Left cardiac atrium (tissue), 4 donors: ENCODE measurements around the gene EPHA1. TPM values are rescaled to one million over a fixed set of nuclear protein-coding genes. Genes with fewer than 3 reads are reported as not detected.
A peak's percentile ranks its signal among the peaks of the same experiment; 100 is the strongest.
"Not testable (repeated sequence)": the region's sequence is repeated elsewhere in the genome, so short reads cannot be mapped to it uniquely, and the experiment has no call there.

Experiments used
- ATAC-seq, 2 donors: fragments of 200-7000 bp; cut with Tn5 transposase; one replicate each; pipeline ENCODE4 v1.9.1; 2020; ENCODE audit warnings: mild to moderate bottlenecking in 2 of 2, moderate library complexity in 2 of 2
- DNase-seq: peaks from one replicate; pipeline ENCODE4 v3.0.0-alpha.2; 2020
- intact Hi-C, 2 donors: fragments of 100-400 bp; cut with DNase I; formaldehyde crosslinking; loops; one replicate each; pipeline versions ENCODE4 v1.14.1 to v1.15.1; 2022 to 2023
- total RNA-seq, 2 donors: library from RNA; stranded (reverse); fragmentation: NEBNext Ultra II Directional; extraction: Animal tissue kit (Norgen Biotek cat#: 25700); gene quantifications; one replicate each; pipeline ENCODE4 v1.2.1, GENCODE V29; 2021
- donor health status: DM: no; HTN: yes; CAD: no.
- donor health status: DM: no; HTN: yes; CAD: no; lungs with severe emphysema.
- donor health status: DM: yes; HTN: yes; CAD: no.
- donor health status: Dilated cardiomyopathy.

The EPHA1 gene
- total RNA-seq, 2 donors from 2014 or later: 0.16 to 0.71 TPM

DNA sequence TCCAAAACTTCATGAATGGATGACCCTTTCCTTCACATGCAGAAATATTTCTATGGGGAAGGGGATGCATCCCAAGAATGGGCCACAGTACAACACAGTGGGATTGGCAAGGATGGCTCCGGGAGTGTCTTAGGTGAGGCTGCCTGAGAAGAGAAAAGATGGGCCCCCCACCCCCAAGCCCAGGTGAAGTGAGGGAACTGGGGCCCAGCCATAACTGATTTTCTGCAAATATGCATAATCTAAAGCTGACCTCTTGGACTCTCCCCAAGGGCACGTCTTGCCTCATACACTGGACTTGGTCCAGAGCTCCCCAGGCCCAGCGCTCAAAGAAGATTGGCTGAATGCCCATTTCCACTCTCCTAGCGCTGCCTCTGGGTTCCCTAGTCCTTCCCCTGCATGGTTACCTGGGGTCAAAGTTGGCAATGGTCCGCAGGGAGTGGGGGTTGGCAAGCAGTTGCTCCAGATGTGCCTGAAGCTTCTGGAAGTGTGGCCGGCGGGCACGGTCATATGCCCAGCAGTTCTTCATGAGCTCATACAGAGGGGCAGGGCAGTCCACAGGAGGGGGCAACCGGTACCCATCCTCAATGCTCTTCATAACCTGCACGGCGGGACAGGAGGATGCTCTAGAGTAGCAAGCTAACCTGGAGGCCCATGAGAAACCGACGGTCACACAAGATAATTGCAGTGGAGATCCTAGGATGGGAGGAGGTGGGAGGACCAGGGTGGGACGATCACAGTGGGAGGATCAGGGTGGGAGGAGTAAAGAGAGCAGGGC is 15.2 kb downstream of the EPHA1 start:
- ATAC-seq: peak in 1 of 2 donors; percentile 1
- DNase-seq: peak; percentile 33
- intact Hi-C loops: no loop called here

DNA sequence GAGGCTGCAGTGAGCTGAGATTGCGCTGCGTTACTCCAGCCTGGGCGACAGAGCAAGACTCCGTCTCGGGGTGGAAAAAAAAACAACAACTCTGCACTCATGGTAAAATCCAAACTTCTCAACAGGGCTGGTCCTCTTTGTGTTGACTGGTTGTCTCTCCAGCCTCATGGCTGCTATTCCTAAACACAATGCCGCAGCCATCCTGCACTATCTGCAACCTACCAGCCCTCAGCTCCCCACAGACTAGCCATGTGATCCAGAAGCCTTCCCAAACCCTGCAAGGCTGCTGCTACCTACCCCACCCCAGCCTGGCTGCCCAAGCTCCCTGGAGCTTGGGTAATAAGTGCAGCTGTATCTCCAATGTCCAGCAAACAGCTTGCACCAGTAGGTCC is 15.8 kb downstream of the EPHA1 start:
- ATAC-seq: no peak
- peak; percentile 14 for DNase-seq
- intact Hi-C loops: no loop called here

GRCh38 chr7:143392427-143392826 is 16.2 kb downstream of the EPHA1 start:
- peak; percentile 19 for DNase-seq
- ATAC-seq, intact Hi-C loops: not testable (repeated sequence)

GRCh38 chr7:143391462-143392404 is 16.9 kb downstream of the EPHA1 start:
- DNase-seq: peak; percentile 83

DNA sequence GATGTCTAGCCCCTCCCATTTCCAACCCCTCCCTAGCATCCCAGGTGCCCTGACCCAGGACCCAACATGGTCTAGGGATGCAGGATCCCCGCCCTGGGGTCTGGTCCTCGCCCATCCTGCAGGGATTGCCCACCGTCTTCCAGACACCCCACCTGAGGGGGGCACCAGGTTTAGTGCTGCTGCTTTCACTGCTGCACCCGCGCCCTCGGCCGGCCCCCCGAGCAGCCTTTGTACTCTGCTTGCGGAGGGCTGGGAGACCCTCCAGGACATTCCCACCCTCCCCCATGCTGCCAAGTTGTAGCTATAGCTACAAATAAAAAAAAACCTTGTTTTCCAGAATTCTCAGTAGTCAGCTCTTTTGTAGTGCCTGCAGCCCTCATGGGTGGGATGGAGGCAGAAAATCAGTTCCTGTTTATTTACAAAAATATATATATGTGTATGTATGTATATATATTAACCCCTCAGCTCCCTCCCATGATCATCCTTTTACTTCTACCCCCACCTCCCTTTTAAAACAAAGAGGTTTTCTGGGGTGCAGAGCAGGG is 17.8 kb downstream of the EPHA1 start:
- ATAC-seq (no peak), DNase-seq (peak; percentile 23)
- intact Hi-C loops: no loop called here

More at GRCh38 chr7:143391462-143392404, 16.9 kb downstream of the EPHA1 start:
- intact Hi-C loops: no loop called here
- ATAC-seq: peak; percentile 74 to 76

DNA sequence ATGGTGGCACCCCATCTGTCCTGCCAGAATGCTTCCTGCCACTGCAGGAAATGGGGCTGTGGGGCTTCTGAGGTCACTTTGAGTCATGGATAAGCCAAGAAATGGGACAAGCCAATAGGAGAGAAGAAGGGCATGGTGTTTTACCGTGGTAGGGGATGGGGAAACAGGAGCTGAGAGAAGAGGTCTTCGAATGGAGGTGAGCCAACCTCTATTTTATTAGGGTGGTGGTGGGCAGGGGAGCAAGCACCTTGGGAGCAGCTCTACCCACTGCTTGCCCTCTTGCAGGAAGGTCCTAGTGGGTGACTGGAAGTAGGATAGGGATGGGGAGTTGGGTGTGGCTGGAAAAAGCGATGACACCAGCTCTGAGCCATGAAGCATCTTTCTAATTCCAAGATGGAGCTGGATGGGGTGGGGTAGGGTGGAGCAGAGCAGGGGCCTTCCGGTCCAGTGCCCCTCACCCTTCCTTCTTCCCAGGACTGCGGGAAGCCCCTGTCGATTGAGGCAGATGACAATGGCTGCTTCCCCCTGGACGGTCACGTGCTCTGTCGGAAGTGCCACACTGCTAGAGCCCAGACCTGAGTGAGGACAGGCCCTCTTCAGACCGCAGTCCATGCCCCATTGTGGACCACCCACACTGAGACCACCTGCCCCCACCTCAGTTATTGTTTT is 18.4 kb downstream of the EPHA1 start:
- ATAC-seq: no peak
- peak; percentile 21 for DNase-seq
- intact Hi-C loops: no loop called here

- intact Hi-C loops: no loop called here
- DNase-seq (peak; percentile 22), ATAC-seq (no peak)
Measured at GRCh38 chr7:143389316-143390103, 19.1 kb downstream of the EPHA1 start.

GRCh38 chr7:143388491-143389101 is 20.1 kb downstream of the EPHA1 start:
- ATAC-seq (no peak), DNase-seq (peak; percentile 24)
- intact Hi-C loops: no loop called here

DNA sequence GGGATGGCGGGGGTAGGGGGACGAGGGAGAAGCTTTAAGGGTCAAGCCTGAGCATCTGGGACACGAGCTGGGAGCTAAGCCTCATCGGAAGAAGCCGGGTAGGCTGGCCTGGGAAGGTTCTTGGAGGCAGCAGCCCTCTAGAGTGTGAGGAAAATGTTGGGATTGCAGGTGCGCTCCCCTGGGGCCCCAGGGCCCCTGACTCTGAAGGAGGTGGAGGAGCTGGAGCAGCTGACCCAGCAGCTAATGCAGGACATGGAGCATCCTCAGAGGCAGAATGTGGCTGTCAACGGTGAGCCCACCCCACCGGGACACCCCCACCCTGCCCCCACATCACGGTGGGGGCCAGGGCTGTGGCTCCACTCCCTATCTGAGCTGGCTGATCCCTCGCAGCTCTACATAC is 20.6 kb downstream of the EPHA1 start:
- DNase-seq: no peak
- intact Hi-C loops: no loop called here
- no peak for ATAC-seq

GRCh38 chr7:143387156-143387975 is 21.3 kb downstream of the EPHA1 start:
- DNase-seq (no peak), ATAC-seq (no peak)
- intact Hi-C loops: no loop called here

- intact Hi-C loops: no loop called here
- peak; percentile 41 for DNase-seq
- ATAC-seq: peak in 1 of 2 donors; percentile 1
Measured at GRCh38 chr7:143385891-143386781, 22.5 kb downstream of the EPHA1 start.

- intact Hi-C loops: no loop called here
- ATAC-seq (no peak), DNase-seq (peak; percentile 33)
Measured at GRCh38 chr7:143384661-143385631, 23.7 kb downstream of the EPHA1 start.

GRCh38 chr7:143384148-143384547 is 24.5 kb downstream of the EPHA1 start:
- no peak for DNase-seq
- no peak for ATAC-seq
- intact Hi-C loops: no loop called here

DNA sequence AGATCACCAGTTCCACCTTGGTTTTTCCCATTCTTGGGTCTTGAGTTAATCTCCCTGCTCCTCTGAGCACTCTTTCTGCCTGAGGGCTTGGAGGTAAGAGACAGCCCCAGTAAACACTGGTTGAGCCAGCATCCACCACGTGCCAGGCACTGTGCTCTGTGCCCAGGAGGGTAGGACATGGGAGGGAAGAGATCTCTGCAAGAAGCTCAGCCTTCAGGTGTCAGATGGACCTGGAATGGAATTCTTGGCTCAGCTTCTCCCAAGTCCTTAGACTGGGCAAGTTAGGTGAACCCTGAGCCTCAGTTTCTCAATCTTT is 25.1 kb downstream of the EPHA1 start:
- no peak for DNase-seq
- ATAC-seq: no peak
- intact Hi-C loops: no loop called here
